Peyer's patch (tissue), 4 donors: Measurements from ENCODE around the gene SLC26A11.

Experiments
- POLR2A ChIP-seq, 2 donors: fragments of 450-650 bp; IDR thresholded peaks; one replicate each; pipeline ENCODE4 v1.5.1; 2017; ENCODE audit warnings: antibody characterized with exemption in 2 of 2, mild to moderate bottlenecking in 2 of 2, moderate library complexity in 2 of 2
- TF ChIP-seq, protein P1 (sequence below), 6 experiments: fragments of 450-650 bp in 4 of 6; fragments of 200-600 bp in 2 of 6; sonication (generic) in 1 of 6; IDR thresholded peaks; one replicate each; pipeline ENCODE4 v1.5.1; 2017 to 2019; ENCODE audit warnings: antibody characterized with exemption in 6 of 6, mild to moderate bottlenecking in 3 of 6, moderate library complexity in 1 of 6

DNA sequence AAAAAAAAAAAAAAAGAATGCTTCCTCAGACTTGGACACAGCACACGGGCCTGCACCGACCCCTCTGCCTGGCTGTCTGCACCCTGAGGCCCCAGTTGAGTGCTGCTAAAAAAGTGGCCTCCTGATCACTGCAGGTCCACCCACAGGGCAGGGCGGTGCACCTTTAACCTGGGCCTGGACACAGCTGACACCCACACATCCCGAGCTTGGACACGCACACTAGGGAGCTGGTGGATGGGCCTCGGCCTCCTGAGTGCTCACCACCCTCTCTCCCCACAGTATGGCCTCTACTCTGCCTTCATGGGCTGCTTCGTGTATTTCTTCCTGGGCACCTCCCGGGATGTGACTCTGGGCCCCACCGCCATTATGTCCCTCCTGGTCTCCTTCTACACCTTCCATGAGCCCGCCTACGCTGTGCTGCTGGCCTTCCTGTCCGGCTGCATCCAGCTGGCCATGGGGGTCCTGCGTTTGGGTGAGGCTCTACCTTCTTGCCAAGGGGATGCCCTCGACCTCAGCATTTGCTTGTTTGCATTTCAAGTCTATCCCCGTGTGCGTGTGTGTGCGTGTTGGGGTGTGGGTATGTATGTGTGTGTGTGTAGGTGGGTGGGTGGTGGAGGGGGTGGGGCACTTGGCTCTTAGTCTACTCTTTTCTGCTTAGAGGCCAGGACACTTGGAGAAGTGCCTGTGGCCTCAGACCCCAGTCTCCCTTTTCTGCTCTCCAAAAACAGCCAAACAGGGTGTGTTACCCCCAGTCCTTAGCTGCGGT, 2.3 kb downstream of the SLC26A11 start:
- no peak for TF ChIP-seq POLR2A (IDR thresholded peaks at IDR 0.05)
- TF ChIP-seq, protein P1, sequence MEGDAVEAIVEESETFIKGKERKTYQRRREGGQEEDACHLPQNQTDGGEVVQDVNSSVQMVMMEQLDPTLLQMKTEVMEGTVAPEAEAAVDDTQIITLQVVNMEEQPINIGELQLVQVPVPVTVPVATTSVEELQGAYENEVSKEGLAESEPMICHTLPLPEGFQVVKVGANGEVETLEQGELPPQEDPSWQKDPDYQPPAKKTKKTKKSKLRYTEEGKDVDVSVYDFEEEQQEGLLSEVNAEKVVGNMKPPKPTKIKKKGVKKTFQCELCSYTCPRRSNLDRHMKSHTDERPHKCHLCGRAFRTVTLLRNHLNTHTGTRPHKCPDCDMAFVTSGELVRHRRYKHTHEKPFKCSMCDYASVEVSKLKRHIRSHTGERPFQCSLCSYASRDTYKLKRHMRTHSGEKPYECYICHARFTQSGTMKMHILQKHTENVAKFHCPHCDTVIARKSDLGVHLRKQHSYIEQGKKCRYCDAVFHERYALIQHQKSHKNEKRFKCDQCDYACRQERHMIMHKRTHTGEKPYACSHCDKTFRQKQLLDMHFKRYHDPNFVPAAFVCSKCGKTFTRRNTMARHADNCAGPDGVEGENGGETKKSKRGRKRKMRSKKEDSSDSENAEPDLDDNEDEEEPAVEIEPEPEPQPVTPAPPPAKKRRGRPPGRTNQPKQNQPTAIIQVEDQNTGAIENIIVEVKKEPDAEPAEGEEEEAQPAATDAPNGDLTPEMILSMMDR (IDR thresholded peaks at IDR 0.05): no peak
